ENCODE data around the gene LRBA. TPM values are rescaled to one million over a fixed set of nuclear protein-coding genes. Genes with fewer than 3 reads are reported as not detected.

LRBA gene
- total and polyA plus RNA-seq, 9 donors = 9.7 to 49.2 (median 30.4) TPM

DNA sequence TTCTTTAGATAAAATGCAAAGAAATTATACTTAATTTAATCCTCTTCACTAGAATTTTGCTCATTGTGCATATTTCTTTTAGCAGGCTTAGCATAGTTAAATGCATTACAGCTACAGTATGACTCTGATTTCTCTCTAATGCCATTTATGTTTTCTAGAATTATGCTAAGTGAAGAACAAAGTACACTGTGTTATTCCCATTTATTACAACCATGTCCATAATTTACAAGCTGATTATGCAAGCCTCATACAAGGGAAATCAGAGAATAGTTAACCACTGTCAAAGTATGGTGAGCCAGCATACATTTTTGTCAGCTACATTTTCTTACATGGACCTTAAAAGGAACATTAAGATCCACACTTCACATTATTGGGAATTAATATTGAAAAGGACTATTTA, 334.0 kb downstream of the LRBA start:
- H3K36me3 ChIP-seq = no peaks in the 10 kb centered on the region
- TF ChIP-seq POLR2A (IDR thresholded peaks at IDR 0.05) (no peak), EP300 (IDR thresholded peaks at IDR 0.05) (no peak)
- TF ChIP-seq, protein P1, sequence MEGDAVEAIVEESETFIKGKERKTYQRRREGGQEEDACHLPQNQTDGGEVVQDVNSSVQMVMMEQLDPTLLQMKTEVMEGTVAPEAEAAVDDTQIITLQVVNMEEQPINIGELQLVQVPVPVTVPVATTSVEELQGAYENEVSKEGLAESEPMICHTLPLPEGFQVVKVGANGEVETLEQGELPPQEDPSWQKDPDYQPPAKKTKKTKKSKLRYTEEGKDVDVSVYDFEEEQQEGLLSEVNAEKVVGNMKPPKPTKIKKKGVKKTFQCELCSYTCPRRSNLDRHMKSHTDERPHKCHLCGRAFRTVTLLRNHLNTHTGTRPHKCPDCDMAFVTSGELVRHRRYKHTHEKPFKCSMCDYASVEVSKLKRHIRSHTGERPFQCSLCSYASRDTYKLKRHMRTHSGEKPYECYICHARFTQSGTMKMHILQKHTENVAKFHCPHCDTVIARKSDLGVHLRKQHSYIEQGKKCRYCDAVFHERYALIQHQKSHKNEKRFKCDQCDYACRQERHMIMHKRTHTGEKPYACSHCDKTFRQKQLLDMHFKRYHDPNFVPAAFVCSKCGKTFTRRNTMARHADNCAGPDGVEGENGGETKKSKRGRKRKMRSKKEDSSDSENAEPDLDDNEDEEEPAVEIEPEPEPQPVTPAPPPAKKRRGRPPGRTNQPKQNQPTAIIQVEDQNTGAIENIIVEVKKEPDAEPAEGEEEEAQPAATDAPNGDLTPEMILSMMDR (IDR thresholded peaks at IDR 0.05) = no peak
- H3K27me3 ChIP-seq = no peaks in the 10 kb centered on the region
- DNase-seq = no peak
- intact Hi-C loops (cut with DNase I) = no loop called here
- H3K4me1 ChIP-seq (ENCODE audit: insufficient read depth) = no peaks in the 10 kb centered on the region
- no peak overlapping the region for H3K4me3 ChIP-seq
- no peaks in the 10 kb centered on the region for H3K9me3 ChIP-seq
- H3K27ac ChIP-seq = no peak overlapping the region

DNA sequence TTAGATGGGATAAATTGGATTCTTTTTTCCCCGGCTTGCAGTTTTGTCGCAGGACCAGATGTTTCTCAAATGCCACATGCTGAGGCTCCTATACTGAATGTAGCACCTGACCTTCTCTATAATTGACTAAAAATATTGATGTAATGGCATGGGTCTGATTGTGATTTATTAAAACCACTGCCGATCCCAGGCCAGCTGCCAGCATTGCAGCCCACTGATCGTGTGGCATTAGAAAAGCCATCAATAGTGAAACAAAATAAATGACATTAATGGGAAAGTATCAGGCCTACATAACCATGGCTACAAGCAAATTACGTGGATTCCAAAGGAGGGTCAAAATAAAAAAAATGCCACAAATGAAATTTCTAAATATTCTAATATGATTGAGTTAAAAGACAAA, 334.4 kb downstream of the LRBA start:
- intact Hi-C loops (cut with DNase I) = no loop called here
- Histone ChIP-seq H3K27me3 (no peaks in the 10 kb centered on the region), H3K4me1 (ENCODE audit: insufficient read depth) (no peaks in the 10 kb centered on the region), H3K9me3 (no peaks in the 10 kb centered on the region), H3K27ac (no peak overlapping the region), H3K36me3 (no peaks in the 10 kb centered on the region), H3K4me3 (no peak overlapping the region)
- TF ChIP-seq POLR2A (IDR thresholded peaks at IDR 0.05) = no peak
- TF ChIP-seq, protein P1 (IDR thresholded peaks at IDR 0.05) = no peak
- TF ChIP-seq EP300 (IDR thresholded peaks at IDR 0.05) = no peak
- DNase-seq = no peak
- WGBS, 3 donors = 73 to 78% (median 75%) methylated on average over 5 of the region's 5 CpGs

DNA sequence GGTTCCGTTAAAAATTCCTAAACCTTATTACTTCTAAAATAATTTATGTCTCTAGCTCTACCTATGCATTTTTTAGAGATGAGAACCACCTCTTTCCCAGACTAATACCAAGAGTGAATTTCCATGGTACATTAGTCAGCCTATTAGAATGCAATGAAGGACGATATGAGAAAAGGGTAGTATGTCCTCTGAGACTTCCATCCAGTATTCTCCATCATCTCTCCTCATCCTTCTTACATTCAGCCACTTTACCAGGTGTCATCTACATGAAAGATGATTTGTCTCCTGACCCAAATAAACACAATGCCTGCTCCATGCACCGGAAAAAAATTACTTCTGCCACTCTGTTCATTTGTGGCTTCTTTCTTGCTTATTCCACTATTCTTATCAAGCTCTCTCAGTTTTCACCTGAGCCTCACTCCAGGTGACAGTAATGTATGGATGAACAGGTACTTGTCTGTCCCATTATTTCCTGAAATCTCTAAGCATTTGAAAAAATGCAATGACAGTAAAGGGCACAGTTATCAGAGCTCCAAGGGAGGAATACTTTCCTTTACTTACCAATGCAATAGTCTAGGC, 335.2 kb downstream of the LRBA start:
- no peak for DNase-seq
- H3K9me3 ChIP-seq = no peaks in the 10 kb centered on the region
- no peak overlapping the region for H3K4me3 ChIP-seq
- WGBS, 3 donors = 49 to 64% (median 50%) methylated on average over 3 of the region's 3 CpGs
- TF ChIP-seq, protein P1 (IDR thresholded peaks at IDR 0.05) = no peak
- TF ChIP-seq POLR2A (IDR thresholded peaks at IDR 0.05) (no peak), EP300 (IDR thresholded peaks at IDR 0.05) (no peak)
- H3K4me1 ChIP-seq (ENCODE audit: insufficient read depth) = no peaks in the 10 kb centered on the region
- no peak overlapping the region for H3K27ac ChIP-seq
- H3K36me3 ChIP-seq = no peaks in the 10 kb centered on the region
- no peaks in the 10 kb centered on the region for H3K27me3 ChIP-seq
- intact Hi-C loops (cut with DNase I) = no loop called here

DNA sequence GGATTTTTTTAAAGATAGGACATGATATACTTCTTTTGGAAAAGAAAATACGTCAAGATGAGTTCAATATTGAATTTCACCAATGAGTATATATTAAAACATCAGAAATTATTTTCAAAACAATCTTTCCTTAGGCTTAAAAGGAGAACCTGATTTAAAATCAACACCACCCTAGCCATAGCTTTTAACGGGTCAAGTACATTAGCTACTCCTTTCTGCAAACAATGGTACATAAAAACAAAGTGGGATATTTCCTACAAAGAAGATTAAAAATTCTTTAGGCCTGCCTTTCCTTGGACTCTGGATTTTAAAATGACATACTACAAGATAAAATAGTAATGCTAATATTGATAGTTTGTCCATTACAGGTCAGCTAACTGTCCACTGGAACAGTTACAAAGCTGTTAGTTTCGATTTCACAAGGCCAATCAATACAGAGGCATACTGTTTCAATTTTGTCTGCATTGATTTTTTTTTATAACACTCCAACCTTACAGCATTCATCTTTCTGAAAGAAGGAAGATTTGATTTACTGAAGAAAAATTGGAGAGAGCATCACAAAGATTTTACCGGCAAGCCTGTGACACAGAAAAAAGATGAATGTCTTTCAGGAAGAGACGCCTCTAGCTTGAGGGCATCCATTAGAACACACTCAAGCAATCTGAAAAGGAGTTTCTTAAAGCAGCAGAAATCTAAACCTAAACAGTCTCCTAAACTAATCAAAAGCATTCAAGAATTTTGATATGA, 335.9 kb downstream of the LRBA start:
- WGBS, 3 donors = 25 to 45% (median 27%) methylated on average over 5 of the region's 5 CpGs
- intact Hi-C loops (cut with DNase I) = no loop called here
- TF ChIP-seq POLR2A (IDR thresholded peaks at IDR 0.05) = no peak
- TF ChIP-seq, protein P1 (IDR thresholded peaks at IDR 0.05) = no peak
- TF ChIP-seq EP300 (IDR thresholded peaks at IDR 0.05) = no peak
- Histone ChIP-seq H3K4me3 (no peak overlapping the region), H3K9me3 (no peaks in the 10 kb centered on the region), H3K27ac (no peak overlapping the region), H3K27me3 (no peaks in the 10 kb centered on the region), H3K36me3 (no peaks in the 10 kb centered on the region), H3K4me1 (ENCODE audit: insufficient read depth) (no peaks in the 10 kb centered on the region)
- no peak for DNase-seq

All from ovary (tissue), 9 donors.